Esophagus squamous epithelium (tissue), 4 donors: ENCODE measurements around the gene CPSF7.

Experiments used
- CTCF ChIP-seq, 6 experiments: fragments of 450-650 bp in 4 of 6; fragments of 200-600 bp in 2 of 6; sonication (generic) in 2 of 6; IDR thresholded peaks; one replicate each; pipeline ENCODE4 v1.5.1; 2016 to 2019; ENCODE audit warnings: antibody characterized with exemption in 6 of 6, mild to moderate bottlenecking in 4 of 6, moderate library complexity in 4 of 6
- POLR2A ChIP-seq, 4 donors: fragments of 450-650 bp; IDR thresholded peaks; one replicate each; pipeline ENCODE4 v1.6.1; 2017; ENCODE audit warnings: antibody characterized with exemption in 4 of 4, mild to moderate bottlenecking in 4 of 4, moderate library complexity in 3 of 4

DNA sequence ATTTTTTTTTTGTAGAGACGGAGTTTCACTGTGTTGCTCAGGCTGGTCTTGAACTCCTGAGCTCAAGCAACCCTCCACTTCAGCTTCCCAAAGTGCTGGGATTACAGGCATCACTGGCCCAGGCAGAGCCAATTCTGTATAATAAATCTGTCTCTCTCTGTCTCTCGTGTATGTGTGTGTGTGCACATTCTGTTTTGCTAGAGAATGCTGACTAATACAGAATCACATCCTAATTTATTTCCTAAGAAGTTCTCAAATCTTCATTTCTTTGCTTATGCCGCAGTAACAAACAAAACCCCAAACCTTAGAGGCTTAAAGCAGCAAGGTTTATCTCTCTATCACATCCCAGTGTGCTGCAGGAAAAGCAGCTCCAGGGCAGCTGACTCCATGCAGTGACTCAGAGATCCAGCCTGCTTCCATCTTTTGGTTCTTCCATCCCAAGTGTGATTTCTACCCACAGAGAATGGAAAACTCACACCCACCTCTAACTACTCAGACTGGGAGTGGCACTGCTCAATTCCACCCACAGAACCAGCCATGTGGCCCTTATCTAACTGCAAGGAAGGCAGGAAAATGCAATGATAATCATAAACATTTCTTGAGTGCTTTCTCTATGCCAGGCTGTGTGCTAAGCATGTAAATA lies 43.7 kb upstream of the CPSF7 start:
- TF ChIP-seq CTCF (IDR thresholded peaks at IDR 0.05) (no peak), POLR2A (IDR thresholded peaks at IDR 0.05) (no peak)
